ENCODE measurements around the gene TLR8.

Gene TLR8

DNA sequence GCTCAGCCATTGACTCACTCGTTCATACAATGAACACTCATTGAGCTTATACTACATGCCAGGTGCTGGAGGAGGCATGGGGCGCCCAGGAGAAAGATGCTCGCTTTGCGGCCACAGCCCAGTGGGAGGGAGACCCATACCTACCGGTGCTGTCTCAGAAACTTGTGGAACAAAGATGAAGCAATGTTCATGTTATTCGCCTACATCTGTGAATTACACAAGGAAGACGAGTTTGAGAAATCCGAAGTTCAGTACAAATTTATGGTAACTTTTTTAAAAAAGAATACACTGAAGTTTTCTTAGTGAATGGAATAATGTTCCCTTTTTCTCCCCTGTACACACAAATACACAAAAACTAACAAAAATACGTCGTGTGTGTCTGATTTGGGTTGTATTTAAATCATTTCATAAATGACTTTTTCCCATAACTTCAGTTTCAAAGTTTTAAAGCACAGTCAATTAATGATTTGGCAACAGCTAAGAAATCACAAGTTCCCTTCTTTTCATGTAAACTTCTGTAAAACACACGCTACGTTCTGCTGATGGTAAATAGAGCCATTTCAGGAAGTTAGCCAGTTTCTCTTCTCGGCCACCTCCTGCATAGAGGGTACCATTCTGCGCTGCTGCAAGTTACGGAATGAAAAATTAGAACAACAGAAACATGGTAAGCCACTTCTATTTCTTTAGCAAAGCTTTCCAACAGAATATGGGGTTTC, at the start of gene TLR8:
Gene TLR8, plus strand, starts transcription at position 575 of the 716 bp plus-strand sequence. Its CDS starts 87 bp downstream, at position 662.
- DNase-seq, result no peak

DNA sequence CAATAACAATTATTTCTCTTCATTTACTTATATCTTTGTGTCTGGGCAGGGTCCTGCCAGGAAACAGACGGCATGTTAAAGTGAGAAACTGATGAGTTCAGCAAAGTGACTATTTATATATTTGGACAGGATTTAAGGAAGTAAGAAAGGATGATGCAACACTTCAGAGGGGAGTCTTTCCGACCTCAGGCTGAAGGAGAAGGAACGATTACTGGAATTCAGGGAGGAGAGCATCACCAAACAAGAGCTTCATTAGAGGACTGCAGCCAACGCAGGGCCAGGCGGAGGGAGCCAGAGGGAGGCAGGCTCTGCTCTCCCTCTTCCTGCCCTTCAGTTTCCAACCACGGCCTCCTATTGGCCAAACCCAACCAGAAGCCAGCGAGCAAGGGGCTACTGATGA, 41.1 kb upstream of the TLR8 start:
- DNase-seq, result no peak

DNA sequence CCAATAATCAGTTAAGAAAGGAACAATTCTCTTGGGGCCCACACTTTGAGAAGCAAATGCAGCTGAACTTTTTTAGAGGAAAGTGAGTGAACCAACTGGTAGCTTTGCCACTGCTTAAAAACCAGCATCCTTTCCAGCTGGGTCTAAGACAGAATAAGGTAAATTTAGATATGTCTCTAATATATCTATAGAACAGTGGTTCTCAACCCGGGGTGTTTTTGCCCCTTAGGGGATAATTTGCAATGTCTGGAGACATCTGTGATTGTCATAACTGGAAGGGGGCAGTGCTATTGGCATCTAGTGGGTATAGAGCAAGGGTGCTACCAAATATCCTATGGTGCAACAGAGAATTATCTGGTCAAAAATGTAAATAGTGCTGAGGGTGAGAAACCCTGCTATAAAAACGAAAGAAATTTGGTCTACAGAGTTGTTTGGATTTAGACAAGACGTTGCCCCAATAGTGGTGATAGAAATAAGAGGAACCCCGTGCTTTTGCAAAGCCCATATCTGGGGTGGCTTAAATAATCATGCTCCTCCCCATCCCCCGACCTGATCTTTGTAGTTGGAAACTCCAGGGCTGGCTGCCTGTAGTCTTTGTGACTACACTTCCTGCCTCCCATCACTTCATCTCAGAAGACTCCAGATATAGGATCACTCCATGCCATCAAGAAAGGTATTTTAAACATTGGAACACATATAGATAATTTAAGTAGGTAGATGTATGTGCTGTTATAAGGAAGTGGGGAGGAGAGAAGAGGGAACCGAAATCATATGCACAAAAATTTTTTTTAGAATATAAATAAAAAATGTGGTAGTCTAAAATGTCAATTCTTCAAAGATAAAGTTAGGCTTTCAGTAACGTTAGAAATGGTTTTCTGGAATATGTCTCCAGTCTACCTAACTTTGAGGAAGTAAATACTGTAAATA, 39.7 kb upstream of the TLR8 start, which contains the start of gene TLR7:
Gene TLR7, plus strand, starts transcription at position 622 of the 927 bp plus-strand sequence. CDS start 507 bp downstream, outside the sequence.
- DNase-seq, result no peak

DNA sequence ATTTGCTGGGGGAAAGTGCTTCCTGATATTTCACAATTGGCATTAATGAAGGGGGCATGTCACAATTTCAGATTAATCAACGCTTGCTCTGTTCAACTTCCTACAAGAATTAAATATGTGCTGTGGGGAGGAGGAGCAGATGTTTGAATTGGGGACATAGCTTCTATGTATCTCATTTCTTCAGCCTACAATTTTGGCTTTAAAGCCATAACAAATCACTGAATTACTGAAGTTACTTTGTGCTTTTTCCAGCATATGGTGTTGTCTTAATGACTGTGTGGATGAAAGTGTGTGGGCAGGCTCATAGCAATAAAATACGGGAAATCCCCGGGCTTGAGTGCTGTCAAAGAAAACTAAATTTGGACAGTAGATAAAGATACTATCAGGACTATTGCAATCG, 38.7 kb upstream of the TLR8 start:
- DNase-seq, result no peak

DNA sequence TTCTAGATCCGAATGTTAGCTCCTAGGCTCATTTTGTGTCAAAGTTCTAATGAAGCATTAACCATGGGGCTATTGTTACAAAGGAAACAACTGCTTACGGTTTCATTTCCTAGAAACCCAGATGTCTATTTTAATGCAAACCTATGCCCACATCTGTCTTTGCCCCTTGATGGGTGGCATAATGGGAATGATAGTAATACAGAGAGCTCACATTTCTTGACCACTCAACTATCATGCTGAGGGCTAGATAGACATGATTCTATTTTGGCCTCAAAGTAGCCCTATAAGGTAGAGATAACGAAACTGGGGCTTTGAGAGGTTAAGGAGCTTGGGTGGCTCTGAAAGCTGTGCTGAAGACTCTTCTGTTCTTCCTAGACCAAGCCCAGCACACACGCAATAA, 37.7 kb upstream of the TLR8 start:
- DNase-seq, result no peak

GRCh38 chrX:12871257-12871656, 35.2 kb upstream of the TLR8 start:
- DNase-seq, result no peak

GRCh38 chrX:12872741-12873140, 33.7 kb upstream of the TLR8 start:
- no peak for DNase-seq

DNA sequence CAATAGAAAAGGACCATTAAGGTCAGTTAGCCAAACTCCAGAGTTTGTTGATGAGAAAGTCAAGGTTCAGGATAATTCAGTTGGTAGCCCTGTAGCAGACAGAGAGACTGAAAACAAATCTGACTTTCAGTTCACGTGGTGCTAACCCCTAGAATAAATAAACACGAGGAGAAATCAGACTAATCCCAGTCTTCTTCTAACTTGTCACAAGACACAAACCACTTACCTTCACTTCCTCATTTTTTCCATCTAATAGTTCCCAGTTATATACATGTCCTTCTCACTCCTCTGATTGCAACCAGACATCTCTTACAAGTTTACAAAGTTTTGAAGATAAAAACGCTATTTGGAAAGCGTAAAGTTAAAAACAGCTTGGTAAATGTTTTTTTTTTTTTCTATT, 31.8 kb upstream of the TLR8 start:
- DNase-seq, result no peak

DNA sequence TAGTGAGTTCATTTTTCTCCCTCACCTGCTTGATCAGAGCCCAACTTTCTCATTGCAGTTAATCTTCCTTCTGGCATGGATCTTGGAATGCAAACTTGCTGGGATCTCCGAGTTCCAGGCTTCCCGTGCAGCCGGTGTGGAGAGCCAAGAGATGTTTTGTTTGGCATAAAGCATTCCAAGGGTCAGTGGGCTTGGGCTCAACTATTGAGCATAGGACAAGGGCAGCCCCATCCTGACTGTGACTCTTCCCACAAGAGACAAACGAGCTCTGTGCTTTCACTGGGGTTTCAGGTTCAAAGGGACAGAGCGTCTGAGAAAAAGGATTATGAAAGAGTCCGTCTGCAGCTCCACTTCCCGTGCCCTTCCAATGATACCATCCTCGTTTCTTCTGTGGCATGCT, 29.0 kb upstream of the TLR8 start:
- no peak for DNase-seq

- DNase-seq, result no peak
Observed at GRCh38 chrX:12878536-12878935, 27.9 kb upstream of the TLR8 start.

DNA sequence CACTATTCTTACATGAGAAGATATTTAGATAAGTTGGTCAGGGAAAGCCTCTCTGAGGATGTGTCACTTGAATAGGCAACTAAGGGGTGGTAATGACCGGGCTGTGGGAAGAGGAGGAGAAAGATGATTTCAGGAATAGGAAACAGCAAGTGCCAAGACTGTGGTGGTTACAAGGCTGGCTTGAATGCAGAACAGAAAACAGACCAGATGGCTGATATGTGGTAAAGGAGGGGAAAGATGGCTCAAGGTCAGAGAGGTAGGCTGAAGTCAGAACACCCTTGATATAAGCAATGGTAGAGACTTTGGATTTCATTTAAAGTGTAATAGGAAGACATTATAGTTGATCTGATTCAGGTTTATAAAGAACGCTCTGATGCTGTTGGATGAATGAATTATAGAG, 24.5 kb upstream of the TLR8 start:
- no peak for DNase-seq

- peak; percentile 47 for DNase-seq
Observed at GRCh38 chrX:12885508-12885907, 20.9 kb upstream of the TLR8 start.

- no peak for DNase-seq
Observed at GRCh38 chrX:12886545-12886944, 19.9 kb upstream of the TLR8 start.

DNA sequence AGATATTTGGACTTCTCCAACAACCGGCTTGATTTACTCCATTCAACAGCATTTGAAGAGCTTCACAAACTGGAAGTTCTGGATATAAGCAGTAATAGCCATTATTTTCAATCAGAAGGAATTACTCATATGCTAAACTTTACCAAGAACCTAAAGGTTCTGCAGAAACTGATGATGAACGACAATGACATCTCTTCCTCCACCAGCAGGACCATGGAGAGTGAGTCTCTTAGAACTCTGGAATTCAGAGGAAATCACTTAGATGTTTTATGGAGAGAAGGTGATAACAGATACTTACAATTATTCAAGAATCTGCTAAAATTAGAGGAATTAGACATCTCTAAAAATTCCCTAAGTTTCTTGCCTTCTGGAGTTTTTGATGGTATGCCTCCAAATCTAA, 19.3 kb upstream of the TLR8 start:
- DNase-seq, result no peak

DNA sequence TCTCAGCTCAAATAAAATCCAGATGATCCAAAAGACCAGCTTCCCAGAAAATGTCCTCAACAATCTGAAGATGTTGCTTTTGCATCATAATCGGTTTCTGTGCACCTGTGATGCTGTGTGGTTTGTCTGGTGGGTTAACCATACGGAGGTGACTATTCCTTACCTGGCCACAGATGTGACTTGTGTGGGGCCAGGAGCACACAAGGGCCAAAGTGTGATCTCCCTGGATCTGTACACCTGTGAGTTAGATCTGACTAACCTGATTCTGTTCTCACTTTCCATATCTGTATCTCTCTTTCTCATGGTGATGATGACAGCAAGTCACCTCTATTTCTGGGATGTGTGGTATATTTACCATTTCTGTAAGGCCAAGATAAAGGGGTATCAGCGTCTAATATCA, 18.7 kb upstream of the TLR8 start:
- no peak for DNase-seq

- DNase-seq, result no peak
Observed at GRCh38 chrX:12890467-12890866, 16.0 kb upstream of the TLR8 start.

- DNase-seq, result no peak
Observed at GRCh38 chrX:12891171-12891570, 15.2 kb upstream of the TLR8 start.

- DNase-seq, result no peak
Observed at GRCh38 chrX:12891915-12892506, 14.4 kb upstream of the TLR8 start.

DNA sequence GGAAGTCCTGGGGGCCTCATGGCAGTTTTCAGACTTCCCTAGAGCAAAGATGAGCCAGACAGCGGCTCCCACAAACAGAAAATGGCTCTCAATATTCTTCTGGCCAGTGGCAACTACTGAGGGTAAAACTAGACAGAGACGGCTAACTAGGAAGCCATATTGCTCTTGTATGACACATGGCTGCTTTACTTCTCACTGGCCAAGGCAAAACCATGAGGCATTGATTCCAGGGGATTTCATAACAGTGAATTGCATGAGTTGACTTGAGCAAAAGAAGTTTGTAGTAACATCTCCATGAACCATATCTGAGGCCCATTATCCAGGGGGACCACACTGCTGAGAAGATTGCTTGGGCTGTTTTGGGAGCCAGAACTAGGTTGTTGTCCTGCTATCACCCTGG, 13.7 kb upstream of the TLR8 start:
- no peak for DNase-seq

GRCh38 chrX:12894074-12895030, 12.1 kb upstream of the TLR8 start:
- peak; percentile 73 for DNase-seq

GRCh38 chrX:12895866-12896265, 10.6 kb upstream of the TLR8 start:
- no peak for DNase-seq

- DNase-seq, result no peak
Observed at GRCh38 chrX:12896935-12897334, 9.5 kb upstream of the TLR8 start.

GRCh38 chrX:12898073-12898472, 8.3 kb upstream of the TLR8 start:
- DNase-seq, result no peak

Measured in NCI-H82 (cell line).